ENCODE data around the gene NLN.

The NLN gene

DNA sequence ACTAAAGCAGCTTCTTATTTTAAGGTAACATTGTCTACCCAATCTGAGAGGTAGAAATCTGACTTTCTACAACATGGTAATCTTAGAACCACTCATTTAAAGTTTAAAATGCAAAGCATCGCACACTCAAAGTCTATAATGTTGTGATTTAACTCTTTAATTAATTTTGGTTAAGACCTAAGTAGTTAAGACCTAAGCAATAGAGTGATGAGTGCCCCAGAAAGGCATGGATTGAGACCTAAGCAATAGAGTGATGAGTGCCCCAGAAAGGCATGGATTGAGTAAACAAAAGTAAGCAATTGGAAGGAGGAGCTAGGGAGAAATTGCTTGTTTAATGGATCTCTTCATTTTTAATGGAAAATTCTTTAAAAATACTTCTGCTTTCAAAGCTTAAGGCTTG is 86.8 kb downstream of the NLN start:
- no peak for DNase-seq (ENCODE audit: low read depth)

- DNase-seq (ENCODE audit: low read depth) = no peak
These were observed 88.0 kb downstream of the NLN start for GRCh38 chr5:65809817-65810531.

DNA sequence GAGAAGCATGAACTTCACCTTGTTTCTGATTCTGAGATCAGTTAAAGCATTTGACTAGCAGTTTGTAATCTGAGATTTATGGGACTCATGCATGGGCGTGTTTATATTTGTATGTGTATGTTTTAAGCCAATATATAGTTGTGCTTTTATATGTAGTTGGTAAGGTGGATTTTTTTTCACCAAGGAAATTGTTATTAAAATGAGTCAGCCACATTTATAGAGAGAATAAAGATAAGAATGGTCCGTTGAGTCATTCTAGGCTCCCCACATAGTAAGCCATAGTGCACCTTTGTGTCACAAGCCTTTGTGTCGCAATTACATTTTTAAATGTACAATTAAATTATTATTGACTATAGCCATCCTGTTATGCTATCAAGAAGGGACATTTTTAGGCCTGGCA is 89.0 kb downstream of the NLN start:
- no peak for DNase-seq (ENCODE audit: low read depth)

- DNase-seq (ENCODE audit: low read depth) = no peak
These were observed 89.9 kb downstream of the NLN start for GRCh38 chr5:65811885-65812284.

DNA sequence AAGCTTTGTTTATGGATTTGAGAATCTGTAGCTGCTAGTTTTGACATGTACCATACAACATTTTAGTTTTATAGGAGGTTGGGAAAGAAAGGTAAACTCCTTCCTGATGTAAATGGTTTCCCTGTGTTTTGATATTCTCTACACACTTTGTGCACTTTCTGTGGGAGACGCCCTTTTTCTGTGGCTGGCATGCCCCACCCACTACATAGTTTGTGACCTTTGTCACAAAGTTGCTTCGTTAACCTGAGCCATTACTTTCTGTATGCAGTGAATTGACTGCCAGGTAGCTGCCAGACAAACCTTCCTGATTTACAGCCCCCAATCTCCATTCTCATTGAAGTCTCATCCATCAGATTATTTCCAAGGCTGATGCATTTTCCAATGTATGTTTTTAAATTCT is 90.6 kb downstream of the NLN start:
- no peak for DNase-seq (ENCODE audit: low read depth)

DNA sequence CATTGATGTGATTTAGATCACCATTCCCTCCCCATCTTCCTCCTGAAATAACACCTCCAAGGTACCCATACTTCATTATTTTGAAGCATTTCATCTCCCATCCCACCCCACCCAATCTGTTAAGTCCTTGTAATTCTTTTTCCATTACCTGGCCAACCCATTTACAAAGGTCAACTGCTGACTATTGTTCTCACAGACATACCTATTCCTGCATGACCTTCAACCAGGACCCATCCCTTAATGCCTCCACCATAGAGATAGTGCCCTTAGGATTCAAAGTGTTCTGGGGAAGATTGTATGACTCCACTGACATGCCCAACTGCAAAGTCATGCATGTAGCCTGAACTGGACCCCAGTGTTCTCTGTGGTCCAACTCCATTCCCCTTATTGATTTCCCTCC is 91.2 kb downstream of the NLN start:
- no peak for DNase-seq (ENCODE audit: low read depth)

- DNase-seq (ENCODE audit: low read depth) = no peak
These were observed 93.2 kb downstream of the NLN start for GRCh38 chr5:65815161-65815560.

DNA sequence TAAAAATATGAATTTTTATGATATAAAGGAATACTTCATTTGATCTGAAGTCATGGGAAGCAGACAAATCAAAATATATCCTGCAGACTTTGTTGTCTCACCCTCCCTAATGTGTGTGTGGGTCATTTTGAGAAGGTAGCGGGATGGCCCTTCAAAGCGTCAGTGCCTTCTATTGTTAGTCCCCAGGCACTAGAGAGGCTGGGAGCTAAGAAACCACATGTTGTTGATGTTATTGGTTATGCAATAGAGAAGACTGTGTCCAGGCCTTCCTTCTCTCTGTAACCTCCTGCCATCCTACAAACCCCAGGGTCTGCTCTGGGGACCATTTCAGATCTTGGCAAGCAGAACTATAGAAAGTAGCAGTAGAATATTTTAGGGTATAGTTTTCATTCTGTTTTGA is 94.7 kb downstream of the NLN start:
- no peak for DNase-seq (ENCODE audit: low read depth)

- DNase-seq (ENCODE audit: low read depth) = no peak
These were observed 95.9 kb downstream of the NLN start for GRCh38 chr5:65817931-65818330.

DNA sequence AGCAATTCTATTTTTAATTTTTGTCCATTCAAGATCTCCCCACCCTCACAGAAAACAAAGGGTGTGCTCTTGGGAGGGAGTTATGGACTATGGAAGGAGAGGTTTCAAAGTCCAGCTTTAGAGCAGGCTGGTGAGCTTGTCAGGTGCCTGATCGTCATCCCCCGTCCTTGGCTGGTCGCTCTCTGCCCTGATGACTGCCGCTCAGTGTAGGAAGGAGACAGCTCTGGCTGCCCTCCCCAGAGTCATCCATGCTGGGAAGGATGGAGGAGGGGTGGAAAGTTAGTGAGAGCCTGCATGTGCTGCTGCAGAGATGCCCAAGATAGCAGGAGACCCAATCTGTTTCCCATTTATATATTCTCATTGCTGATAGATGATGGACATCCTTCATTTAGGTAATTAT is 96.6 kb downstream of the NLN start:
- no peak for DNase-seq (ENCODE audit: low read depth)

GRCh38 chr5:65819215-65819904 is 97.4 kb downstream of the NLN start:
- no peak for DNase-seq (ENCODE audit: low read depth)

GRCh38 chr5:65819905-65820240 is 97.9 kb downstream of the NLN start:
- DNase-seq (ENCODE audit: low read depth) = no peak

- no peak for DNase-seq (ENCODE audit: low read depth)
These were observed 98.4 kb downstream of the NLN start for GRCh38 chr5:65820373-65820772.

DNA sequence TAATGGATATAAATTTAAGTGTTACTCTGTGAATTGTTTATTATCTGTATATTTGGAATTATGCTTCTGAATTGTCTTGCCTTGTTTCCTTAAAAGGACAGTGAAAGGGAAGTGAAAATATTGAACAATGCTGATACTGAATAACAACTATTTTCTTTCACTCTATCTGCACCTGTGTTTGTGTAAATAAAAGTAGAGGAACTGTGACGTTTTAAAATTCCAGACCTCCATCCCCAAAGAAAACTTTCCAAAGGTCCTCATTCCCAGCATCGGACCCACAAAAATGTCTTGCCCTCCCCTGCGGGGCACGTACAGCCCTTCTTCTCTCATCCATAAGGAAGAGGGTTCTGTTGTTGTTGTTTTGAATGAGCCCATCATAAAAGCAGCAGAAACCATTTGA is 100.0 kb downstream of the NLN start:
- no peak for DNase-seq (ENCODE audit: low read depth)

GRCh38 chr5:65822710-65823109 is 100.7 kb downstream of the NLN start:
- no peak for DNase-seq (ENCODE audit: low read depth)

DNA sequence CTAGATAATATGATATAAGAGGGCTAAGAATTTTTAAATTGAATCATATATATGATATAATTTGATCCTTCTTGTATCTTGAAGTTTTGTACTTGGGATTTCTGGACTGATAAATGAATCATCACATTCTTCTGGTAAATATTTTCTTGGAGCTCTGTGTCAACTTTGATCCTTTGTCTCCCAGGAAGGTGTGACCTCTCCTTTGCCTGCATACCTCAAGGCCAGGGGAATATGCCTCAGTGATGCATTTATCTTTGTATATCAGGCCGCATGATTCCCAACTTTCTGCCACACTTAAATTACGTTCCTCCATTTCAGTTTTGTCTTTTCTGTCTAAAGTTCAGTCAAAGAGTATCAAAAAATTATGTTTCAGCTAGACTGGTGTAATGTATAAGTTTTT is 101.2 kb downstream of the NLN start:
- DNase-seq (ENCODE audit: low read depth) = no peak

DNA sequence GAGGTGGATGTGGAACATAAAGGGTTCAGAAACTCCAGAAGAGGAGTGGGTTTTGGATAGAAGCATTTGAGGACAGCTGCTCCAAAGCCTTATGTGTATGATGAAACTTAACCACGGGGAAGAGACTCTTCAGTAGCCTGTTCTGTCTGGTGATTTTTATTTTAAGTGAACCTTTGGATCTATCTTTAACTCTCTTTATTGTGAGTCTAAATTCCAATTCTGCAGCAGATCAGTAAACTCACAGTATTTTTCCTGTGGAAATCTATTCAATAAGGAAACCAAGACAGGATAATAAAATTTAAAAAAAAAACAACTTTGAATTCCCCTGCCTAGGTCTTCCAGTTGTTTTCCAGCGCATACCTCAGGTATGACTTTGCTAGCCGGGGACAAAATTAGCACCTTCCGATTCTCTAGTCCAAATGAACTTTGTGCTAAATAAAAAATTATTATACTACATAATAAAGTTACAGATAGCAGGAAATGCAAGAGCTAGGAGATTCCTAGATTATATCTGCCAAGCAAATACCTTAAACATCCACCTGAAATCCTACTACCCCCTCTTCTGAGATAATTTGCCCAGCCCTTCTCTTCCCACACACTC is 101.9 kb downstream of the NLN start:
- DNase-seq (ENCODE audit: low read depth) = no peak

DNA sequence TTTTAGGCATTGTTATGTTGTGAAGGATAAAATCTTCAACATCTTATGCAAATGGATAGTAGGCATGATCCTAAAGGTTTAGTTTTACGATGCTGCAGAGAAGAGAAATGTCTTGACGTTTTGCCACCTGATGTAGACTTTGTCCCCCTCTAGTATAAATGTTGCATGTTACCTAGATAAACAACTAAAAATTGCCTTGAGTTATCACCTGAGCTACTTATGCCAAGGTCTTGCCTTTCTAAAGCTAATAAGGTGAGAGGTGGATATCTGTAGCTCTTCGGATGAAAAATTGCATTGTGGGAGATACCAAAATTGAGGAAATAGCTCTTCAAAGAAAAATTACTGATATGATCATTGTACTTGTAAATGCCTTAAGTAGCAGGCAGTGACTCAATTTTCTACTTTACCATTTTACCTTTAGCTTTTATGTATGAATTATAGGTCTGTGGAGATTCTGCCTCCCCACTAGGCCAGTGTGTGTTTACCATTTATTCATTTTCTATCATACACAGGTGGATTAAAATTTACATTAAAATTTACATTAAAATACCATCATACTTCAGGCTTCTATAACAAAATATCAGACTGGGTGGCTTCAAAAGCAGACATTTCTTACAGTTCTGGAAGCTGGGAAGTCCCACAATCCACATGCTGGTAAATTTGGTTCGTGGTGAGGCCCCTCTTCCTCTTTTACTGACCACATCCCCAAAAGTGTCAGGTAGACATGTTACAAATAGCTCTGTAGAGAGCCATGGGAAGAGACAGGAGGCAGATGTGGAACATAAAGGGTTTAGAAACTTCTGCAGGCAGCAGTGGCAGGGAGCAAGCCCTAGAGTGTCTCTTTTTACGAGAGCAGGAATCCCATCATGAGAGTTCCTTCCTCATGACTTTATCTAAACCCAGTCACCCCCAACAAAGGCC is 103.7 kb downstream of the NLN start:
- no peak for DNase-seq (ENCODE audit: low read depth)

GRCh38 chr5:65828022-65828896 is 106.3 kb downstream of the NLN start:
- no peak for DNase-seq (ENCODE audit: low read depth)

- DNase-seq (ENCODE audit: low read depth) = no peak
These were observed 108.9 kb downstream of the NLN start for GRCh38 chr5:65830856-65831255.

DNA sequence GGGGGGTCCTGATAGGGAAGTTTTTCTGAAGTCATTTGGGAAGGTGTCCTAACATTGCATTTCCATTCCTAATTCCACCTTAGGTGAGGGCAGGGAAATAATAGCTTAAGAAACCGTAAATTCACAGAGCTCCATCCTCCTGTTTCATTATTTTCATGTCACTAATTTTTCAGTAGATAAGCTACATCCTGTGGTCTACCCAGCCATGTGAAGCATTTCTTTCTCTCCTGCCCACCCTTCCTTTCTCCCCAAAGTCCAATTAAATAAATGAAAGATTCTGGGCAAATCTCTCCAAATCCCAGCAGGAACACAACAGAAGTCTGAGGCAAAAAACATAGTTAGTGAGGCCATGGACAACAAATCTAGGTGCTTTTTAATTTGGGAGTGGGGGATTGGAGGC is 109.3 kb downstream of the NLN start:
- no peak for DNase-seq (ENCODE audit: low read depth)

GRCh38 chr5:65832152-65832551 is 110.1 kb downstream of the NLN start:
- no peak for DNase-seq (ENCODE audit: low read depth)
